Keratinocyte (primary cell): Measurements from ENCODE around the gene ACBD3.

ENCODE experiments used
- CTCF ChIP-seq, 3 experiments: IDR thresholded peaks in 1 of 3; conservative IDR thresholded peaks in 1 of 3; optimal IDR thresholded peaks in 1 of 3; 2 replicates in 2 of 3; 3 replicates in 1 of 3; pipeline versions ENCODE3 to v1.5.1; 2011; ENCODE audit warnings: low read length in 3 of 3, mild to moderate bottlenecking in 3 of 3, moderate library complexity in 2 of 3, control low read depth in 1 of 3, inconsistent platforms in 1 of 3; ENCODE audit not compliant: insufficient read depth in 2 of 3; ENCODE audit errors: extremely low read depth in 1 of 3
- EZH2 ChIP-seq: IDR thresholded peaks from one replicate; pipeline ENCODE4 v1.6.1; 2012; ENCODE audit warnings: inconsistent platforms, mild to moderate bottlenecking, low read length, moderate library complexity

- no peak for TF ChIP-seq CTCF (optimal IDR thresholded peaks at IDR 0.05 in 1 of 3, IDR thresholded peaks at IDR 0.05 in 1 of 3, conservative IDR thresholded peaks at IDR 0.05 in 1 of 3; ENCODE audit: extremely low read depth in 1 of 3, insufficient read depth in 2 of 3, low read length in 3 of 3)
- TF ChIP-seq EZH2 = no peak
Observed at GRCh38 chr1:226119169-226119568, 67.4 kb downstream of the ACBD3 start.
